Stimulated activated CD8-positive, alpha-beta memory T cell treated with anti-CD3 and anti-CD28 coated beads, Interleukin-4, amount 100 ng/mL, for 48 hours (primary cell): ENCODE data around the gene UBA1.
A peak's percentile ranks its signal among the peaks of the same experiment; 100 is the strongest.

Experiments used
- DNase-seq: peaks from one replicate; pipeline ENCODE4 v3.0.0-alpha.2; 2020

UBA1 gene

GRCh38 chrX:47190445-47191269 is 3.0 kb upstream of the UBA1 start:
- peak; percentile 85 for DNase-seq

GRCh38 chrX:47191331-47191730 is 2.3 kb upstream of the UBA1 start:
- DNase-seq: peak; percentile 56

GRCh38 chrX:47191806-47192401 is 1.7 kb upstream of the UBA1 start:
- DNase-seq: no peak

GRCh38 chrX:47194194-47194787 is 662 bp downstream of the UBA1 start:
- DNase-seq: no peak

GRCh38 chrX:47196098-47196497 is 2.5 kb downstream of the UBA1 start:
- no peak for DNase-seq

DNA sequence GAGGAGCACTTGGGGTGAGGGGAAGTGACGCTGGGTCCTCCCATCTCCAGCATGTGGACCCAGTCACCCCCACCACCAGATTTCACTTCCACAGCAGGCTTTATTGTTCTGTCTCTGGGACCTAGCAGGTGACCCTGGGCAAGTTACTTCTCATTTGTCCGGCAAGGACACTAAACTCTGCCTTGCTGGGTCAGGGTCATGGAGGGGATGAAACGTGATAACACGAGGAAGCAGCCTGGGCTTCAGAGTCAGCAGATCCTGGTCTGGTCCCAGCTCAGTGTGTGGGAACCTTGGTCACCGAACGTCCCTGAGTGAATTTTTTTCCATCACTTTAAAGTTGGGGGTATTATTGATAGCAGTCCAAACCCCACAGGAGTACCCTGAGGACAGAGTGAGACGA is 3.9 kb downstream of the UBA1 start:
- no peak for DNase-seq

GRCh38 chrX:47198026-47198686 is 4.5 kb downstream of the UBA1 start:
- DNase-seq: no peak

GRCh38 chrX:47198687-47199080 is 5.1 kb downstream of the UBA1 start:
- no peak for DNase-seq

DNA sequence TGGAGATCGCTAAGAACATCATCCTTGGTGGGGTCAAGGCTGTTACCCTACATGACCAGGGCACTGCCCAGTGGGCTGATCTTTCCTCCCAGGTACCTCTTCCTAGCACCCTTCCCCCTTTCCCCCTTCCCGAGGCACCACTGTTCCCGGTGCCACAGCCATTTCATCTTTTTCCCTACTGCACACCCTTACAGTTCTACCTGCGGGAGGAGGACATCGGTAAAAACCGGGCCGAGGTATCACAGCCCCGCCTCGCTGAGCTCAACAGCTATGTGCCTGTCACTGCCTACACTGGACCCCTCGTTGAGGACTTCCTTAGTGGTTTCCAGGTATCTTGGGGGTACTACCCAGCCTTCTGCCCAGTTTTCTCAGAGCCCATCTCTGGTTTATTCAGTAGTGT is 5.7 kb downstream of the UBA1 start:
- no peak for DNase-seq

GRCh38 chrX:47200385-47201150 is 6.9 kb downstream of the UBA1 start:
- DNase-seq: no peak

- DNase-seq: no peak
These were observed 7.8 kb downstream of the UBA1 start for GRCh38 chrX:47201345-47201944.

GRCh38 chrX:47202316-47202715 is 8.7 kb downstream of the UBA1 start:
- no peak for DNase-seq

- DNase-seq: no peak
These were observed 9.2 kb downstream of the UBA1 start for GRCh38 chrX:47202877-47203276.

- DNase-seq: no peak
These were observed 11.3 kb downstream of the UBA1 start for GRCh38 chrX:47204970-47205369.

DNA sequence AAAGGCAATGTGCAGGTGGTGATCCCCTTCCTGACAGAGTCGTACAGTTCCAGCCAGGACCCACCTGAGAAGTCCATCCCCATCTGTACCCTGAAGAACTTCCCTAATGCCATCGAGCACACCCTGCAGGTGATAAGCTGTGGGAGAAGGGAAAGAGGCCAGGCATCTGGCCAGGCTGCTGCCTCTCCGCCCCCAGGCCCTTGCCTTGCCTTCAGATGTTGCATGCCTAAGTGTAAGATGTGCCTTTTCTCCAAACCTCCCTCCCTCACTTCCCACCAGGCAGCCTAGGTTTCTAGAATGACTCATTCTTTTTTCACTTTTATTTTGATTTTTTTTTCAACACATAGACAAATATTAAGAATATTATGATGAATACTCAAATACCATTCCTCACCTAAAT is 12.7 kb downstream of the UBA1 start:
- DNase-seq: no peak

GRCh38 chrX:47208108-47208507 is 14.5 kb downstream of the UBA1 start:
- no peak for DNase-seq

DNA sequence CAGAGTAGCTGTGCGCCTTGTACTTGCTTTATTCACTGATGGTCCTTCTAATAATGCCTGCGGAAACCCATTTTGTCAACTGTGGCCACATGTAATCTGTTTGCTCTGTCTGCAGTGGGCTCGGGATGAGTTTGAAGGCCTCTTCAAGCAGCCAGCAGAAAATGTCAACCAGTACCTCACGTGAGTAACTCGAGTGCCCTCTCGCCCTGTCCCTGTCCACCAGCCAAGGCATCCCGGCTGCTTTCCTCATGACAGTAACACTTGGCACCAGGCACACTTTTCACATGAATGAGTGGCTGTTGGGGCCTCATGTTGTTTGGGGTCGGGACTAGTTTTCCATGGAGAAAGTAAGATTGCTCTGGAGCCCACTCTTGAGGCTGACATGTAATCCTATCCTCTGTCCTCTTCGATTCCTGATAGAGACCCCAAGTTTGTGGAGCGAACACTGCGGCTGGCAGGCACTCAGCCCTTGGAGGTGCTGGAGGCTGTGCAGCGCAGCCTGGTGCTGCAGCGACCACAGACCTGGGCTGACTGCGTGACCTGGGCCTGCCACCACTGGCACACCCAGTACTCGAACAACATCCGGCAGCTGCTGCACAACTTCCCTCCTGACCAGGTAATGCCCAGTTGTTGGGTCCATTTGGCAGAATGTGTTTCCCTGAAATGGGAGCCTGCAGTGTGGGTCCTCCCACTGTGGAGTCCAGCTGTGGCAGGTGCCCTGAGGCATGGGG is 16.0 kb downstream of the UBA1 start:
- no peak for DNase-seq

DNA sequence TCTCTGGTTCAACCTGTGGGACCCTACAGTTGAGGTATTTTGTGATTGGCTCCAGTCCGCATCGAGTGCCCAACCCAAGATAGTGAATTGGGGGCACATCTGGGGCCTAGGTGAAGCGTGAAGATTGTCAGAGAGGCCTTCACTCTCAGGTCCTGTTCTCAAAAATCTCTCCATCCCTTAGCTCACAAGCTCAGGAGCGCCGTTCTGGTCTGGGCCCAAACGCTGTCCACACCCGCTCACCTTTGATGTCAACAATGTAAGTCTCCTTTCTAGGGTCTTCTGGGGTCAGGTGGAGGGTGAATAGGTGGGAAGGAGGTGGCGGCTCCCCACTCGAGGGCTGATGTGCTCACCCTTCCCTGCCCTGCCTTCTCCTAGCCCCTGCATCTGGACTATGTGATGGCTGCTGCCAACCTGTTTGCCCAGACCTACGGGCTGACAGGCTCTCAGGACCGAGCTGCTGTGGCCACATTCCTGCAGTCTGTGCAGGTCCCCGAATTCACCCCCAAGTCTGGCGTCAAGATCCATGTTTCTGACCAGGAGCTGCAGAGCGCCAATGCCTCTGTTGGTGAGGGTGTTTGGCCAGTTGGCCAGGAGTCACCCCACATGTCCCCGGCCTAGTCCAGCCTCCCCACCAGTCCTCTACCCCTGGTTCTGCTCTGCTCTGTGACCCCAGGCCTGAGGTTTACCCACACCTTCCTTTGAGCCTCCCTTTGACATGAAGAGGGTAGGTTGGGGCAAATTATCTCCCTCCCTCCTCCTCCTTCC is 17.2 kb downstream of the UBA1 start:
- DNase-seq: no peak

DNA sequence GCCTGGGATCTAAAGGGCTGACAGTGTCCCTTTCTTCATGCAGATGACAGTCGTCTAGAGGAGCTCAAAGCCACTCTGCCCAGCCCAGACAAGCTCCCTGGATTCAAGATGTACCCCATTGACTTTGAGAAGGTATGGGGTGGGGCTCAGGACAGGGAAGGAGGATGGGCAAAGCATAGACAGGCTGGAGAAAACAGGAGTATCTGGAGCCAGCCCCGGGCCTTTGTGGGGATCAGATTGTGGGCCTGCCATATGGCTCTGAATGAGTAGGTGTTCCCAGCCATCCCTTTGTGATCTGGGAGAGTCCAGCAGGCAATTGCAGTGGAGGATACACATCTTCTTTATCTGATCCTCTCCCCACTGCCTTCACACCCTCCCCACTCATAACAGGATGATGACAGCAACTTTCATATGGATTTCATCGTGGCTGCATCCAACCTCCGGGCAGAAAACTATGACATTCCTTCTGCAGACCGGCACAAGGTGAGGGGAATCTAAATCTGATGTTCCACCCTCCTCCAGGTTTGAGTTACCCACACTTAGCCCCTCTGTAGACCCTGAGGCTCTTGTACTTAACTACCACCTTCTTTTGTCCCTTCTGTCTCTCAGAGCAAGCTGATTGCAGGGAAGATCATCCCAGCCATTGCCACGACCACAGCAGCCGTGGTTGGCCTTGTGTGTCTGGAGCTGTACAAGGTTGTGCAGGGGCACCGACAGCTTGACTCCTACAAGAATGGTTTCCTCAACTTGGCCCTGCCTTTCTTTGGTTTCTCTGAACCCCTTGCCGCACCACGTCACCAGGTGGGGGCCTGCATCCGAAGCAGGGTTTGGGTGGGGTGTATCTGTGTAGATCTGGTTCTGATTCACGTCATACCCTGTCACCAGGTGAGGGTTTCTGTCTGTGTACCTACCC is 19.0 kb downstream of the UBA1 start:
- no peak for DNase-seq
